ENCODE data around the gene ZCCHC12. TPM values are rescaled to one million over a fixed set of nuclear protein-coding genes. Genes with fewer than 3 reads are reported as not detected.

Gene ZCCHC12
- total RNA-seq, 1 experiment from 2014 or later: 0.89 TPM

GRCh38 chrX:118865231-118865630 lies 41.6 kb downstream of the ZCCHC12 start:
- H3K27ac ChIP-seq (ENCODE audit: low read depth, low read length): no peak overlapping the region
- no peaks in the 10 kb centered on the region for H3K4me1 ChIP-seq (ENCODE audit: control insufficient read depth in 1 of 2, insufficient read depth in 2 of 2, low read length in 2 of 2)
- H4K20me1 ChIP-seq (ENCODE audit: insufficient read depth): no peaks in the 10 kb centered on the region
- ATAC-seq (no peak), DNase-seq (ENCODE audit: low read depth, low spot score) (no peak)
- H3K9me2 ChIP-seq (ENCODE audit: insufficient read depth): no peaks in the 10 kb centered on the region
- ChIA-PET POLR2A (no interaction called here), RAD21 (ENCODE audit: low non-redundant PET in 1 of 2, low total read pairs in 2 of 2, uncharacterized antibody in 2 of 2, unreplicated experiment in 2 of 2) (no interaction called here), CTCF (no interaction called here)
- H3K36me3 ChIP-seq (ENCODE audit: control insufficient read depth in 1 of 2, insufficient read depth in 2 of 2, low read length in 2 of 2): no peaks in the 10 kb centered on the region
- no peaks in the 10 kb centered on the region for H3K79me2 ChIP-seq (ENCODE audit: insufficient read depth, low read length)
- no TSS peak for BruUV-seq (replicated peaks)
- H3K4me3 ChIP-seq (replicated peaks in 1 of 2; ENCODE audit: low read depth in 1 of 2, low read length in 2 of 2): no peak overlapping the region
- no peak overlapping the region for H3K4me2 ChIP-seq (ENCODE audit: low read length)
- no peaks in the 10 kb centered on the region for H3K9me3 ChIP-seq (ENCODE audit: control insufficient read depth in 1 of 2, insufficient read depth in 1 of 2, low read depth in 1 of 2, low read length in 2 of 2)
- intact Hi-C loops (cut with micrococcal nuclease): no loop called here
- H3K9ac ChIP-seq (ENCODE audit: low read length): no peak overlapping the region
- no peak overlapping the region for H2AFZ ChIP-seq (ENCODE audit: low read depth, low read length, poor library complexity, severe bottlenecking)
- TF ChIP-seq POLR2AphosphoS5 (IDR thresholded peaks at IDR 0.05; ENCODE audit: low read depth, low read length): no peak
- TF ChIP-seq POLR2A (IDR thresholded peaks at IDR 0.05; ENCODE audit: borderline replicate concordance, extremely low read depth, insufficient read depth, insufficient read length): no peak
- TF ChIP-seq RAD21 (IDR thresholded peaks at IDR 0.05; ENCODE audit: low read depth): no peak
- TF ChIP-seq, protein P1, sequence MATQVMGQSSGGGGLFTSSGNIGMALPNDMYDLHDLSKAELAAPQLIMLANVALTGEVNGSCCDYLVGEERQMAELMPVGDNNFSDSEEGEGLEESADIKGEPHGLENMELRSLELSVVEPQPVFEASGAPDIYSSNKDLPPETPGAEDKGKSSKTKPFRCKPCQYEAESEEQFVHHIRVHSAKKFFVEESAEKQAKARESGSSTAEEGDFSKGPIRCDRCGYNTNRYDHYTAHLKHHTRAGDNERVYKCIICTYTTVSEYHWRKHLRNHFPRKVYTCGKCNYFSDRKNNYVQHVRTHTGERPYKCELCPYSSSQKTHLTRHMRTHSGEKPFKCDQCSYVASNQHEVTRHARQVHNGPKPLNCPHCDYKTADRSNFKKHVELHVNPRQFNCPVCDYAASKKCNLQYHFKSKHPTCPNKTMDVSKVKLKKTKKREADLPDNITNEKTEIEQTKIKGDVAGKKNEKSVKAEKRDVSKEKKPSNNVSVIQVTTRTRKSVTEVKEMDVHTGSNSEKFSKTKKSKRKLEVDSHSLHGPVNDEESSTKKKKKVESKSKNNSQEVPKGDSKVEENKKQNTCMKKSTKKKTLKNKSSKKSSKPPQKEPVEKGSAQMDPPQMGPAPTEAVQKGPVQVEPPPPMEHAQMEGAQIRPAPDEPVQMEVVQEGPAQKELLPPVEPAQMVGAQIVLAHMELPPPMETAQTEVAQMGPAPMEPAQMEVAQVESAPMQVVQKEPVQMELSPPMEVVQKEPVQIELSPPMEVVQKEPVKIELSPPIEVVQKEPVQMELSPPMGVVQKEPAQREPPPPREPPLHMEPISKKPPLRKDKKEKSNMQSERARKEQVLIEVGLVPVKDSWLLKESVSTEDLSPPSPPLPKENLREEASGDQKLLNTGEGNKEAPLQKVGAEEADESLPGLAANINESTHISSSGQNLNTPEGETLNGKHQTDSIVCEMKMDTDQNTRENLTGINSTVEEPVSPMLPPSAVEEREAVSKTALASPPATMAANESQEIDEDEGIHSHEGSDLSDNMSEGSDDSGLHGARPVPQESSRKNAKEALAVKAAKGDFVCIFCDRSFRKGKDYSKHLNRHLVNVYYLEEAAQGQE (IDR thresholded peaks at IDR 0.05; ENCODE audit: low read depth): no peak
- TF ChIP-seq, protein P2, sequence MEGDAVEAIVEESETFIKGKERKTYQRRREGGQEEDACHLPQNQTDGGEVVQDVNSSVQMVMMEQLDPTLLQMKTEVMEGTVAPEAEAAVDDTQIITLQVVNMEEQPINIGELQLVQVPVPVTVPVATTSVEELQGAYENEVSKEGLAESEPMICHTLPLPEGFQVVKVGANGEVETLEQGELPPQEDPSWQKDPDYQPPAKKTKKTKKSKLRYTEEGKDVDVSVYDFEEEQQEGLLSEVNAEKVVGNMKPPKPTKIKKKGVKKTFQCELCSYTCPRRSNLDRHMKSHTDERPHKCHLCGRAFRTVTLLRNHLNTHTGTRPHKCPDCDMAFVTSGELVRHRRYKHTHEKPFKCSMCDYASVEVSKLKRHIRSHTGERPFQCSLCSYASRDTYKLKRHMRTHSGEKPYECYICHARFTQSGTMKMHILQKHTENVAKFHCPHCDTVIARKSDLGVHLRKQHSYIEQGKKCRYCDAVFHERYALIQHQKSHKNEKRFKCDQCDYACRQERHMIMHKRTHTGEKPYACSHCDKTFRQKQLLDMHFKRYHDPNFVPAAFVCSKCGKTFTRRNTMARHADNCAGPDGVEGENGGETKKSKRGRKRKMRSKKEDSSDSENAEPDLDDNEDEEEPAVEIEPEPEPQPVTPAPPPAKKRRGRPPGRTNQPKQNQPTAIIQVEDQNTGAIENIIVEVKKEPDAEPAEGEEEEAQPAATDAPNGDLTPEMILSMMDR (IDR thresholded peaks at IDR 0.05 in 2 of 3, conservative IDR thresholded peaks at IDR 0.05 in 1 of 3; ENCODE audit: borderline replicate concordance in 1 of 3, insufficient read depth in 1 of 3, low read depth in 2 of 3, low read length in 2 of 3): no peak
- TF ChIP-seq TCF7L2 (IDR thresholded peaks at IDR 0.05; ENCODE audit: borderline replicate concordance, extremely low read depth, insufficient read depth, insufficient read length): no peak
- no peak for TF ChIP-seq EZH2phosphoT487 (IDR thresholded peaks at IDR 0.05; ENCODE audit: borderline replicate concordance)
- no peak for TF ChIP-seq CBX3 (IDR thresholded peaks at IDR 0.05; ENCODE audit: low read depth)
- no peak for TF ChIP-seq ZNF274 (IDR thresholded peaks at IDR 0.05; ENCODE audit: low read depth, low read length)
- no peak for TF ChIP-seq ELF1 (IDR thresholded peaks at IDR 0.05; ENCODE audit: borderline replicate concordance, low read depth)
- TF ChIP-seq SP1 (IDR thresholded peaks at IDR 0.05; ENCODE audit: low read depth): no peak
- H3K27me3 ChIP-seq (ENCODE audit: insufficient read depth, low read length): no peaks in the 10 kb centered on the region

Data from HCT116 (cell line).